ENCODE results near the gene FOXD1. TPM values are rescaled to one million over a fixed set of nuclear protein-coding genes. Genes with fewer than 3 reads are reported as not detected.

FOXD1 gene
- total and polyA plus RNA-seq, 4 experiments from 2014 or later = 0.08 TPM; not detected in 3

DNA sequence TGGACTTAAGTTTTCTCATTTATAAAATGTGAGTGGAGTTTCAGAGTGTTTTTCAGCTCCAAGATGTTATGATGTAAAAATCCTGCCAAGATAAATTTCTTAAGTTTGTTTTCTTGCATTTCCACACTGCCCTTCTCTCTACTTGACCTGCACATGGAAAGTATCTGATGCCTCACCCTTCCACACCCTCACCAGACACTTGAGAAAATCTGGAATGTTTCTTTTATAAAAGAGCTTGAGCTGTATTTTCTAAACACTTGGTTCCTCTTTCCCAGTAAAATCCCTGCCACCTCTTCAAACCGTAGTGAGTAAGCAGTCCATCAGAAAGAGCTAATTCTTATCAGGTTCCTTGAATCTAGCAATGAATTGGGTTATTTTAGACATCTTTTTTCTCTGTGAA is 42.9 kb downstream of the FOXD1 start:
- Mint-ChIP-seq H3K27me3 (peaks cover 12 to 13% of the 10 kb centered on the region in 2 donors), H3K9me3 (no peaks in the 10 kb centered on the region), H3K4me3 (no peak overlapping the region), H3K27ac (no peak overlapping the region), H3K36me3 (no peaks in the 10 kb centered on the region), H3K4me1 (peaks cover 0 to 19% (median 8%) of the 10 kb centered on the region in 4 donors)
- H3K4me1 ChIP-seq (ENCODE audit: insufficient read depth, low read length) = peaks cover 11% of the 10 kb centered on the region
- no peaks in the 10 kb centered on the region for H3K27me3 ChIP-seq (ENCODE audit: insufficient read depth, low read length)
- no peaks in the 10 kb centered on the region for H3K36me3 ChIP-seq (ENCODE audit: insufficient read depth, low read length)
- ChIA-PET POLR2A (ENCODE audit: partially characterized antibody) (interaction anchor here (1.0 kb wide), 1 partner anchor 18 kb away, joined by 3 read pairs; no protein-coding TSS in a partner anchor), CTCF (ENCODE audit: partially characterized antibody) (interaction anchor here (1.2 to 1.8 kb wide), 5 partner anchors 14 to 45 kb away, joined by 3 to 6 read pairs (median 3); no protein-coding TSS in a partner anchor)
- intact Hi-C loops (cut with micrococcal nuclease) = no loop called here
- no peak overlapping the region for H3K4me3 ChIP-seq (ENCODE audit: low read length in 2 of 2)
- no peak overlapping the region for H3K27ac ChIP-seq (ENCODE audit: low read depth, low read length)
- H3K9me3 ChIP-seq (ENCODE audit: control insufficient read depth in 1 of 2, low read length in 2 of 2) = no peaks in the 10 kb centered on the region
- no peak for DNase-seq

DNA sequence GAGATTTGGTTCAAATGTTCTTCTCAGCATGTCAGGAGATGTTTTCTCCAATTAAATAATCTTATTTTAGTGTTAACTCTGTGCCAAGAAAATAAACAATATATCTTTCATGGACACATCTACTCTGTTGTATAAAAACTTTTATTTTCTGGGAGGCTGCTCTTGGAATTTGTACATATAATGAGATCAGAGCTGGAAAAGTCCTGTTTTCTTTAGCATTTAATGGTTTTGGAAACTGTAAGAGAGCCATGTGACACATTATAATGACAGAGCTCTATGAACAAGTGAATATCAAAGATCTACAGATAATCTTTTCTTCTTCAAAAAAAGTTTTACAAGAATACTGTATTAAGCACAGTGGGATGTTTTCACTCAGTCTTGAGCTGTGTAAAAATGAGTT is 48.8 kb downstream of the FOXD1 start:
- Mint-ChIP-seq H3K4me1 (no peaks in the 10 kb centered on the region), H3K9me3 (peaks cover 0 to 3% (median 0%) of the 10 kb centered on the region in 8 donors), H3K27me3 (peaks cover 5 to 18% of the 10 kb centered on the region in 2 donors), H3K27ac (no peak overlapping the region), H3K36me3 (no peaks in the 10 kb centered on the region), H3K4me3 (no peak overlapping the region)
- Histone ChIP-seq H3K4me1 (ENCODE audit: insufficient read depth, low read length) (no peaks in the 10 kb centered on the region), H3K27ac (ENCODE audit: low read depth, low read length) (no peak overlapping the region), H3K27me3 (ENCODE audit: insufficient read depth, low read length) (peaks cover 4% of the 10 kb centered on the region), H3K4me3 (ENCODE audit: low read length in 2 of 2) (no peak overlapping the region), H3K9me3 (ENCODE audit: control insufficient read depth in 1 of 2, low read length in 2 of 2) (no peaks in the 10 kb centered on the region), H3K36me3 (ENCODE audit: insufficient read depth, low read length) (no peaks in the 10 kb centered on the region)
- intact Hi-C loops (cut with micrococcal nuclease) = no loop called here
- POLR2A ChIA-PET (ENCODE audit: partially characterized antibody) = interaction anchor here (1.3 kb wide), 1 partner anchor 11 kb away, joined by 5 read pairs; no protein-coding TSS in a partner anchor
- DNase-seq = no peak
- CTCF ChIA-PET (ENCODE audit: partially characterized antibody) = no interaction called here

Other genes with a start within 250 kb of the FOXD1 start
- gene BTF3, start 49.7 kb upstream of the FOXD1 start, total RNA-seq = 100 to 1,000 TPM; 538 to 557 TPM
- gene BTF3, start 49.7 kb upstream of the FOXD1 start, polyA plus RNA-seq = 100 to 1,000 TPM; 757 to 779 TPM
- 10 to 100 TPM; 51.9 to 59.4 TPM for gene ANKRA2, start 116.9 kb upstream of the FOXD1 start, total RNA-seq
- gene ANKRA2, start 116.9 kb upstream of the FOXD1 start, polyA plus RNA-seq = 10 to 100 TPM; 15.9 to 28.4 TPM
- 10 to 100 TPM; 22.6 to 22.7 TPM for gene UTP15, start 117.0 kb upstream of the FOXD1 start, total RNA-seq
- 10 to 100 TPM in 1 of 2 donors, 1 to 10 TPM in 1; 5.0 to 12.7 TPM for gene UTP15, start 117.0 kb upstream of the FOXD1 start, polyA plus RNA-seq
- gene ARHGEF28, start 177.4 kb upstream of the FOXD1 start, total RNA-seq = not detected
- not detected for gene ARHGEF28, start 177.4 kb upstream of the FOXD1 start, polyA plus RNA-seq